ENCODE results near the gene CHD2.

CHD2 gene

DNA sequence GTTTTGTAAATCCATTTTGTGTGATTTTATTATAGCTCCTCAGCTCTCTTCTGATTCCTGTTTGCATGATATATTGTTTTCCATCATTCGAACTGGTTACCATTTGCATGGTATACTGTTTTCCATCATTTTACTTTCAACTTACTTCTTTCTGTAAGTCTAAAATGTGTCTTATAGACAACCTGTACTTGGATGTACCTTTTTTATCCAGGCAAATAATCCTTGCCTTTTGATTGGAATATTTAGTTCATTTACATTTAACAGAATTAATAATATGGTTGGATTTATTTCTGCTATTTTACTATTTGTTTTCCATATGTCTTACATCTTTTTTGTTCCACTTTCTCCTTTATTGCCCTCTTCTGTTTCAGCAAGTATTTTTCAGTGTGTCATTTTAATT is 62.8 kb downstream of the CHD2 start:
- Histone ChIP-seq H3K9ac (ENCODE audit: low read length in 2 of 2) (no peak overlapping the region), H3K27ac (ENCODE audit: low read length) (no peak overlapping the region), H3K4me1 (ENCODE audit: control insufficient read depth, insufficient read depth, low read length) (no peaks in the 10 kb centered on the region), H3K9me3 (ENCODE audit: control insufficient read depth in 2 of 2, low read length in 2 of 2) (no peaks in the 10 kb centered on the region), H3K36me3 (ENCODE audit: control insufficient read depth in 2 of 2, insufficient read depth in 2 of 2, low read length in 2 of 2) (peaks cover 14 to 24% of the 10 kb centered on the region in 2 donors), H3K27me3 (ENCODE audit: control insufficient read depth in 1 of 2, insufficient read depth in 2 of 2, low read length in 2 of 2) (no peaks in the 10 kb centered on the region), H3K4me3 (ENCODE audit: low read length in 2 of 2) (no peak overlapping the region)

- Histone ChIP-seq H3K4me1 (ENCODE audit: control insufficient read depth, insufficient read depth, low read length) (no peaks in the 10 kb centered on the region), H3K9ac (ENCODE audit: low read length in 2 of 2) (no peak overlapping the region), H3K4me3 (ENCODE audit: low read length in 2 of 2) (no peak overlapping the region), H3K36me3 (ENCODE audit: control insufficient read depth in 2 of 2, insufficient read depth in 2 of 2, low read length in 2 of 2) (peaks cover 9 to 23% of the 10 kb centered on the region in 2 donors), H3K27me3 (ENCODE audit: control insufficient read depth in 1 of 2, insufficient read depth in 2 of 2, low read length in 2 of 2) (no peaks in the 10 kb centered on the region), H3K9me3 (ENCODE audit: control insufficient read depth in 2 of 2, low read length in 2 of 2) (no peaks in the 10 kb centered on the region), H3K27ac (ENCODE audit: low read length) (no peak overlapping the region)
These were observed 63.7 kb downstream of the CHD2 start for GRCh38 chr15:92963794-92964193.

GRCh38 chr15:92968926-92969651 is 69.0 kb downstream of the CHD2 start:
- Histone ChIP-seq H3K27ac (ENCODE audit: low read length) (no peak overlapping the region), H3K9ac (ENCODE audit: low read length in 2 of 2) (no peak overlapping the region), H3K27me3 (ENCODE audit: control insufficient read depth in 1 of 2, insufficient read depth in 2 of 2, low read length in 2 of 2) (no peaks in the 10 kb centered on the region), H3K4me1 (ENCODE audit: control insufficient read depth, insufficient read depth, low read length) (no peaks in the 10 kb centered on the region), H3K9me3 (ENCODE audit: control insufficient read depth in 2 of 2, low read length in 2 of 2) (no peaks in the 10 kb centered on the region), H3K36me3 (ENCODE audit: control insufficient read depth in 2 of 2, insufficient read depth in 2 of 2, low read length in 2 of 2) (peaks cover 15 to 40% of the 10 kb centered on the region in 2 donors), H3K4me3 (ENCODE audit: low read length in 2 of 2) (no peak overlapping the region)

GRCh38 chr15:92970656-92971055 is 70.5 kb downstream of the CHD2 start:
- Histone ChIP-seq H3K27ac (ENCODE audit: low read length) (no peak overlapping the region), H3K9ac (ENCODE audit: low read length in 2 of 2) (no peak overlapping the region), H3K9me3 (ENCODE audit: control insufficient read depth in 2 of 2, low read length in 2 of 2) (no peaks in the 10 kb centered on the region), H3K4me1 (ENCODE audit: control insufficient read depth, insufficient read depth, low read length) (no peaks in the 10 kb centered on the region), H3K4me3 (ENCODE audit: low read length in 2 of 2) (no peak overlapping the region), H3K27me3 (ENCODE audit: control insufficient read depth in 1 of 2, insufficient read depth in 2 of 2, low read length in 2 of 2) (no peaks in the 10 kb centered on the region), H3K36me3 (ENCODE audit: control insufficient read depth in 2 of 2, insufficient read depth in 2 of 2, low read length in 2 of 2) (peaks cover 26 to 45% of the 10 kb centered on the region in 2 donors)

DNA sequence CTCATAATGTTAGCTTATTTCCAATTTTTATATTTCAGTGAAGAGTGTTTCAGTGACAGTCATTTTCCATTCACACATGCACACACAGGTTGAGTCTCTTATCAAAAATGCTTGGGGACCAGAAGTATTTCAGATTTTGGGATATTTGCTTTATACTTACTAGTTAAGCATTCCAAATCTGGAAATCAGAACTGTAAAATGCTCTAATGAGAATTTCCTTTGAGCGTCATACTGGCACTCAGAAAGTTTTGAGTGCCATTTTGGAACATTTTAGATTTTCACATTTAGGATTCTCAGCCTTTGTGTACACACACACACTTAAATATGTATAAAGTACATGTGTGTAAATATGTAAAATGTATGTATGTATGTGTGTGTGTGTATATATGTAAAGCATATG is 71.0 kb downstream of the CHD2 start:
- no peak overlapping the region for H3K27ac ChIP-seq (ENCODE audit: low read length)
- no peaks in the 10 kb centered on the region for H3K4me1 ChIP-seq (ENCODE audit: control insufficient read depth, insufficient read depth, low read length)
- H3K4me3 ChIP-seq (ENCODE audit: low read length in 2 of 2): no peak overlapping the region
- H3K27me3 ChIP-seq (ENCODE audit: control insufficient read depth in 1 of 2, insufficient read depth in 2 of 2, low read length in 2 of 2): no peaks in the 10 kb centered on the region
- no peak overlapping the region for H3K9ac ChIP-seq (ENCODE audit: low read length in 2 of 2)
- H3K9me3 ChIP-seq (ENCODE audit: control insufficient read depth in 2 of 2, low read length in 2 of 2): no peaks in the 10 kb centered on the region
- H3K36me3 ChIP-seq (ENCODE audit: control insufficient read depth in 2 of 2, insufficient read depth in 2 of 2, low read length in 2 of 2): peaks cover 28 to 45% of the 10 kb centered on the region in 2 donors

DNA sequence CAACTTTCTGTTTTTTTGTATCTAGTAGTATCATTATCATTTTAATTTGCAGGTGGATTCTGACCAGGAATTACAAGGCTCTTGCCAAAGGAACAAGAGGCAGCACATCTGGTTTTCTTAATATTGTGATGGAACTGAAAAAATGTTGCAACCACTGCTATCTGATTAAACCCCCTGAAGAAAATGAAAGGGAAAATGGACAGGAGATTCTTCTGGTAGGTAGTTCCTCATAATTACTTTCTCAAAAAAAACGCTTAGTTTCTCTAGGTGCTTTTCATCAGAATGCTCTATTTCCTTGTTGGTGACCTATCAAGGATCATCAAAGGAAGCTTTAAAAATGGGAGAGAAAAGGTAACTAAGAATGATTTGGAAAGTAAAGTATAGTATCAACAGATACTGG is 71.6 kb downstream of the CHD2 start:
- no peaks in the 10 kb centered on the region for H3K9me3 ChIP-seq (ENCODE audit: control insufficient read depth in 2 of 2, low read length in 2 of 2)
- H3K27me3 ChIP-seq (ENCODE audit: control insufficient read depth in 1 of 2, insufficient read depth in 2 of 2, low read length in 2 of 2): no peaks in the 10 kb centered on the region
- H3K9ac ChIP-seq (ENCODE audit: low read length in 2 of 2): no peak overlapping the region
- H3K36me3 ChIP-seq (ENCODE audit: control insufficient read depth in 2 of 2, insufficient read depth in 2 of 2, low read length in 2 of 2): peaks cover 28 to 45% of the 10 kb centered on the region in 2 donors
- H3K4me1 ChIP-seq (ENCODE audit: control insufficient read depth, insufficient read depth, low read length): no peaks in the 10 kb centered on the region
- H3K4me3 ChIP-seq (ENCODE audit: low read length in 2 of 2): no peak overlapping the region
- H3K27ac ChIP-seq (ENCODE audit: low read length): no peak overlapping the region

- H3K36me3 ChIP-seq (ENCODE audit: control insufficient read depth in 2 of 2, insufficient read depth in 2 of 2, low read length in 2 of 2): peaks cover 24 to 41% of the 10 kb centered on the region in 2 donors
- no peak overlapping the region for H3K27ac ChIP-seq (ENCODE audit: low read length)
- H3K4me3 ChIP-seq (ENCODE audit: low read length in 2 of 2): no peak overlapping the region
- H3K9ac ChIP-seq (ENCODE audit: low read length in 2 of 2): no peak overlapping the region
- no peaks in the 10 kb centered on the region for H3K9me3 ChIP-seq (ENCODE audit: control insufficient read depth in 2 of 2, low read length in 2 of 2)
- peaks cover 14% of the 10 kb centered on the region for H3K4me1 ChIP-seq (ENCODE audit: control insufficient read depth, insufficient read depth, low read length)
- H3K27me3 ChIP-seq (ENCODE audit: control insufficient read depth in 1 of 2, insufficient read depth in 2 of 2, low read length in 2 of 2): no peaks in the 10 kb centered on the region
These were observed 74.2 kb downstream of the CHD2 start for GRCh38 chr15:92974183-92974915.

DNA sequence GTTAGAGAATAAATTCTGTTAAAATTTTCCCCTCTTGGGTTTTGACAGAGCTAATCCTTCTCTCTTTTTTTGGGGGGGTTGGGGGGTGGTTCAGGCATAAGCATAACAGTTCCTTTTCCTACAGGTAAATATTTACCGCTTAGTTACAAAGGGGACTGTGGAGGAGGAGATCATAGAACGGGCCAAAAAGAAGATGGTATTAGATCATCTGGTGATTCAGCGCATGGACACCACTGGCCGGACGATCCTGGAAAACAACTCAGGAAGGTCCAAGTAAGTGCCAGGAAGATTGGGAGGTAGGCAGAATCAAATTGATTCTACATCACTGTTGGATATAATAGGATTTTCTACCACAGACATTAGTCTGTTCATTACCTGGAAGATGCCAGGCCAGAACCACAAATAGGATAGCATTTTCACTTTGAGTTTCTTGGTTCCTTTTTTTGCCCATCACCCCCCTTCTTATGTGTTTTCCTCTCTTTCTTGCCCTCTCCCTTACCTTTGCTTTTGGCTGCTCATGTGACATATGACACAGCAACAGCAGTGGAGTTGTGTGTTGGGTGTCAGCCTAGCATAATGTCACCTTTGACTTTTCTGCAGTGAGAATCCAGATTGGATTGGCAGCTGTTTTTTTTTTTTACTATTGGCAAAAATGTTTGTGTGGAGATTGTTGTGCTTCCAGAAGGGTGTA is 79.0 kb downstream of the CHD2 start:
- Histone ChIP-seq H3K36me3 (ENCODE audit: control insufficient read depth in 2 of 2, insufficient read depth in 2 of 2, low read length in 2 of 2) (peaks cover 41 to 47% of the 10 kb centered on the region in 2 donors), H3K4me1 (ENCODE audit: control insufficient read depth, insufficient read depth, low read length) (peaks cover 16% of the 10 kb centered on the region), H3K27ac (ENCODE audit: low read length) (peak overlapping the region; percentile 7)

GRCh38 chr15:92981333-92981732 is 81.2 kb downstream of the CHD2 start:
- Histone ChIP-seq H3K27ac (ENCODE audit: low read length) (no peak overlapping the region), H3K9ac (ENCODE audit: low read length in 2 of 2) (no peak overlapping the region), H3K27me3 (ENCODE audit: control insufficient read depth in 1 of 2, insufficient read depth in 2 of 2, low read length in 2 of 2) (no peaks in the 10 kb centered on the region), H3K4me3 (ENCODE audit: low read length in 2 of 2) (no peak overlapping the region), H3K36me3 (ENCODE audit: control insufficient read depth in 2 of 2, insufficient read depth in 2 of 2, low read length in 2 of 2) (peaks cover 38 to 51% of the 10 kb centered on the region in 2 donors), H3K9me3 (ENCODE audit: control insufficient read depth in 2 of 2, low read length in 2 of 2) (no peaks in the 10 kb centered on the region), H3K4me1 (ENCODE audit: control insufficient read depth, insufficient read depth, low read length) (peaks cover 16% of the 10 kb centered on the region)

More for the DNA sequence above, 79.0 kb downstream of the CHD2 start:
- no peak overlapping the region for H3K4me3 ChIP-seq (ENCODE audit: low read length in 2 of 2)
- no peaks in the 10 kb centered on the region for H3K27me3 ChIP-seq (ENCODE audit: control insufficient read depth in 1 of 2, insufficient read depth in 2 of 2, low read length in 2 of 2)
- H3K9ac ChIP-seq (ENCODE audit: low read length in 2 of 2): peak overlapping the region in 1 of 2 donors; percentile 13
- H3K9me3 ChIP-seq (ENCODE audit: control insufficient read depth in 2 of 2, low read length in 2 of 2): no peaks in the 10 kb centered on the region

DNA sequence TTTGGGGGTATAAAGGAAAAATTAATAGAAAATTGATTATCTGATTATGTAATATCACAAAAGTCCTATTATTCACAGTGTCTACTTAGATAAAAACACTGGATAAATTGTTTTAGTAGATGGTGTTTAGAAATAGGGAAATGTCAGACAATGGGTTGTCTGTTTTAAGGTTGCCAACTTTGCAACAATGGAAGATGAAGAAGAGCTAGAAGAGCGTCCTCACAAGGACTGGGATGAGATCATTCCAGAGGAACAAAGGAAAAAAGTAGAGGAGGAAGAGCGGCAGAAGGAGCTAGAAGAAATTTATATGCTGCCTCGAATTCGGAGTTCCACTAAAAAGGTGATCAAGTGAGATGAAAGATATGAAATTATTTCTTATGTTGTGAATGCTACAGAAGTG is 84.0 kb downstream of the CHD2 start:
- Histone ChIP-seq H3K9me3 (ENCODE audit: control insufficient read depth in 2 of 2, low read length in 2 of 2) (no peaks in the 10 kb centered on the region), H3K4me3 (ENCODE audit: low read length in 2 of 2) (no peak overlapping the region), H3K9ac (ENCODE audit: low read length in 2 of 2) (no peak overlapping the region), H3K27me3 (ENCODE audit: control insufficient read depth in 1 of 2, insufficient read depth in 2 of 2, low read length in 2 of 2) (no peaks in the 10 kb centered on the region), H3K4me1 (ENCODE audit: control insufficient read depth, insufficient read depth, low read length) (peaks cover 3% of the 10 kb centered on the region), H3K36me3 (ENCODE audit: control insufficient read depth in 2 of 2, insufficient read depth in 2 of 2, low read length in 2 of 2) (peaks cover 35 to 49% of the 10 kb centered on the region in 2 donors), H3K27ac (ENCODE audit: low read length) (no peak overlapping the region)
